Ectodermal cell (in vitro differentiated cells): ENCODE measurements around the gene ATAD2B.

Source experiments
- H3K27ac ChIP-seq: 2 replicates; pipeline ENCODE4 v1.7.0; 2013; ENCODE audit warnings: mild to moderate bottlenecking, low read depth, low read length; ENCODE audit not compliant: insufficient read depth, poor library complexity, severe bottlenecking
- H3K27me3 ChIP-seq: 2 replicates; pipeline ENCODE4 v1.7.0; 2013; ENCODE audit warnings: mild to moderate bottlenecking, low read length; ENCODE audit not compliant: insufficient read depth, control insufficient read depth, poor library complexity, severe bottlenecking
- H3K36me3 ChIP-seq: one replicate; pipeline ENCODE4 v1.7.0; 2013; ENCODE audit warnings: low read length; ENCODE audit not compliant: control insufficient read depth, insufficient read depth
- H3K4me1 ChIP-seq: one replicate; pipeline ENCODE4 v1.7.0; 2013; ENCODE audit warnings: low read length; ENCODE audit not compliant: control insufficient read depth, insufficient read depth
- H3K4me3 ChIP-seq: 2 replicates; pipeline ENCODE4 v1.7.0; 2013; ENCODE audit warnings: low read depth, low read length, control low read depth; ENCODE audit not compliant: insufficient read depth
- H3K9me3 ChIP-seq: 2 replicates; pipeline ENCODE4 v1.7.0; 2013; ENCODE audit warnings: mild to moderate bottlenecking, low read length, moderate library complexity; ENCODE audit not compliant: control insufficient read depth
- WGBS, 2 experiments: methylation state at CpG; one replicate each; pipeline ENCODE4 v1.1.7; 2013; ENCODE audit warnings: missing lambda C conversion rate in 2 of 2; 5-methylcytosine and 5-hydroxymethylcytosine counted together

The ATAD2B gene

DNA sequence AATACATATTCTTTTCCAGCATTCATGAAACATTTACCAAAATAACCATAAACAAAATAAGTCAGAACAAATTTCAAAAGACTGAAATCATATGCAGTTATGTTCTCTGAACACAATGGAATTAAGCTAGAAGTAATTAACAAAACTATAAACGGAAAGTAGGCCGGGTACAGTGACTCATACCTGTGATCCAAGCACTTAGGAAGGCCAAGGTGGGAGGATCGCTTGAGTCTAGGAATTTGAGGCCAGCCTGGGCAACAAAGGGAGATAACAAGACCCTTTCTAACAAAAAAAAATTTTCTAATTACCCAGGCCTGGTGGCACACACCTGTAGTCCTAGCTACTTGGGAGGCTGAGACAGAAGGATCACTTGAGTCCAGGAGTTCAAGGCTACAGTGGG is 14.9 kb downstream of the ATAD2B start:
- H3K27ac ChIP-seq, result no peak overlapping the region
- no peaks in the 10 kb centered on the region for H3K36me3 ChIP-seq
- WGBS, 2 experiments, result 93 to 94% methylated on average over 3 of the region's 3 CpGs

DNA sequence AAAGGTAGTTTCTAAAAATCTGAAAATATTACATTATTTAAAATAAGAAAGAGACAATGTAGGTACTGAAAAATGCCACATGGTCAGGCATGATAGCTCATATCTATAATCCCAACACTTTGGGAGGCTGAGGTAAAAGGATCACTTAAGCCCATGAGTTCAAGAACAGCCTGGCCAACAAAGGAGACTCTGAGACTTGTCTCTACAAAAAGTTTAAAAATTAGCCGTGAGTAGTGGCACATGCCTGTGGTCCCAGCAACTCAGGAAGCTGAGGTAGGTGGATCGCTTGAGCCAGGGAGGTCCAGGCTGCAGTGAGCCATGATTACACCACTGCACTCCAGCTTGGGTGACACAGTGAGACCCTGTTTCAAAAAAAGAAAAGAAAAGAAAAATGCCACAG is 21.8 kb downstream of the ATAD2B start:
- H3K27me3 ChIP-seq, result no peaks in the 10 kb centered on the region
- H3K4me1 ChIP-seq, result no peaks in the 10 kb centered on the region
- no peaks in the 10 kb centered on the region for H3K9me3 ChIP-seq
- H3K4me3 ChIP-seq, result no peak overlapping the region
- no peaks in the 10 kb centered on the region for H3K36me3 ChIP-seq
- 86 to 89% methylated on average over 2 of the region's 2 CpGs for WGBS, 2 experiments
- H3K27ac ChIP-seq, result no peak overlapping the region

More for the DNA sequence above, 14.9 kb downstream of the ATAD2B start:
- Histone ChIP-seq H3K27me3 (no peaks in the 10 kb centered on the region), H3K4me3 (no peak overlapping the region), H3K4me1 (no peaks in the 10 kb centered on the region), H3K9me3 (no peaks in the 10 kb centered on the region)

DNA sequence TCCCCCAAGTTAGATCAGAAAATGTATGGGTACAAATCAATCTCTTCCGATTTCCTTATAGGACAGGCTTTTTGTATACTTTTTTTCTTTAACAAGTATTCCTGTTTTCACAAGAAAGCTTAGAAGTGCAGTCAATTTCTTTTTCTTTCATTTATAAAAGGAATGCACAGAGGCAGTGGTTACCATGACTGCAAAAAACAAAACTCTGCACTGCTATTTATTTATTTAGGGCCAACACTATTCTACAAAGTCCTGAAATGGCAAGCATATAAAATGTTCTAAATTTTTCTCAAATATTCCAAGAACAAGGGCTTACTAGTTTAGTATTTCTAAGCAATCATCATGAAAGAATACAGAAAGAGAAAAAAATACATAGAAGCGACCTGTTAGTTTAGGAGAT is 22.2 kb downstream of the ATAD2B start:
- no peaks in the 10 kb centered on the region for H3K9me3 ChIP-seq
- H3K27me3 ChIP-seq, result no peaks in the 10 kb centered on the region
- H3K4me3 ChIP-seq, result no peak overlapping the region
- no peak overlapping the region for H3K27ac ChIP-seq
- no peaks in the 10 kb centered on the region for H3K36me3 ChIP-seq
- H3K4me1 ChIP-seq, result no peaks in the 10 kb centered on the region
- 89 to 100% methylated on average over 1 of the region's 2 CpGs for WGBS, 2 experiments

- WGBS, 2 experiments, result 84 to 98% methylated on average over 1 of the region's 1 CpG
- no peak overlapping the region for H3K27ac ChIP-seq
- H3K4me3 ChIP-seq, result no peak overlapping the region
- no peaks in the 10 kb centered on the region for H3K9me3 ChIP-seq
- H3K36me3 ChIP-seq, result no peaks in the 10 kb centered on the region
- no peaks in the 10 kb centered on the region for H3K4me1 ChIP-seq
- no peaks in the 10 kb centered on the region for H3K27me3 ChIP-seq
Measured at GRCh38 chr2:23904215-23904614, 22.7 kb downstream of the ATAD2B start.

DNA sequence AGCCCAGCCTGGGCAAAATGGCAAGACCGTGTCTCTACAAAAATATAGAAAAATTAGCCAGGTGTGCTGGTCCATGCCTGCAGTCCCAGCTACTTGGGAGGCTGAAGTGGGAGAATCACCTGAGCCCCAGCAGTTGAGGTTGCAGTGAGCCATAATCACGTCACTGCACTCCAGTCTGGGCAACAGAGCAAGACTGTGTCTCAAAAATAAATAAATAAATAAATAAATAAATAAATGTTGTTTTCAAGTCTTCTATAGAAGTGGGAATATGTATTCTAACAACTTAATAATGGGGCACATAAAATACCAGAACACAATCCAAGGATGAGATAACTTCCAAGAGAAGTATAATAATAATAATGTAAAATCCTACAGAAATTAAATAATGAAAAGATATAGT is 23.9 kb downstream of the ATAD2B start:
- Histone ChIP-seq H3K4me1 (no peaks in the 10 kb centered on the region), H3K27me3 (no peaks in the 10 kb centered on the region), H3K27ac (no peak overlapping the region), H3K36me3 (no peaks in the 10 kb centered on the region), H3K9me3 (no peaks in the 10 kb centered on the region), H3K4me3 (no peak overlapping the region)
- 90 to 93% methylated on average over 2 of the region's 2 CpGs for WGBS, 2 experiments

- Histone ChIP-seq H3K4me1 (no peaks in the 10 kb centered on the region), H3K27ac (no peak overlapping the region), H3K27me3 (no peaks in the 10 kb centered on the region), H3K36me3 (no peaks in the 10 kb centered on the region), H3K9me3 (no peaks in the 10 kb centered on the region), H3K4me3 (no peak overlapping the region)
- WGBS, 2 experiments, result 94 to 95% methylated on average over 6 of the region's 6 CpGs
Measured at GRCh38 chr2:23901966-23902846, 24.7 kb downstream of the ATAD2B start.

- H3K9me3 ChIP-seq, result no peaks in the 10 kb centered on the region
- peak overlapping the region; percentile 19 for H3K27ac ChIP-seq
- no peaks in the 10 kb centered on the region for H3K4me1 ChIP-seq
- WGBS, 2 experiments, result 91 to 92% methylated on average over 9 of the region's 9 CpGs
- no peak overlapping the region for H3K4me3 ChIP-seq
- H3K27me3 ChIP-seq, result no peaks in the 10 kb centered on the region
- H3K36me3 ChIP-seq, result no peaks in the 10 kb centered on the region
Measured at GRCh38 chr2:23900541-23901322, 26.2 kb downstream of the ATAD2B start.

- no peak overlapping the region for H3K27ac ChIP-seq
- H3K27me3 ChIP-seq, result no peaks in the 10 kb centered on the region
- no peaks in the 10 kb centered on the region for H3K9me3 ChIP-seq
- WGBS, 2 experiments, result 93 to 96% methylated on average over 7 to 8 of the region's 8 CpGs
- no peaks in the 10 kb centered on the region for H3K4me1 ChIP-seq
- no peaks in the 10 kb centered on the region for H3K36me3 ChIP-seq
- H3K4me3 ChIP-seq, result no peak overlapping the region
Measured at GRCh38 chr2:23900133-23900532, 26.8 kb downstream of the ATAD2B start.

- Histone ChIP-seq H3K9me3 (no peaks in the 10 kb centered on the region), H3K4me1 (no peaks in the 10 kb centered on the region), H3K27ac (no peak overlapping the region), H3K27me3 (no peaks in the 10 kb centered on the region), H3K4me3 (no peak overlapping the region), H3K36me3 (peaks cover 21% of the 10 kb centered on the region)
- WGBS, 2 experiments, result 93 to 94% methylated on average over 7 of the region's 7 CpGs
Measured at GRCh38 chr2:23871206-23871605, 55.7 kb downstream of the ATAD2B start.

DNA sequence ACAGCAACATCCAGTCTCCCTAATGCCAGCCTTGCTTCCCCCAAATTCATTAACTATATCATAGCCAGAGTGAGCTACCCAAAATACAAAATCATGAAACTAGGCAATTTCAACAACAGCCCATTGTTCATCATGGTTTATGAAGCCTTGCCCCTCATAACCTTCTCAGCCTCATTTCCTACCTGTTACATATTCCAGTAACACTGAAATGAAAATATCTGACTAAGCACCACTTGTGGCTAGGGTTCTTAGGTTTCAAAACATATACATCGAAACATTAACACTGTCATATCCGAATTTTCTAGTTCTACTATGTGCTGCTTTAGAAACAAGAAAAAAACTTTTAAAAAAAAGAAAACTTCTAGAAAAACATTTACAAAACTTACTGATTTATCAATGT is 59.5 kb downstream of the ATAD2B start:
- H3K27me3 ChIP-seq, result no peaks in the 10 kb centered on the region
- WGBS, 2 experiments, result 100% methylated on average over 2 of the region's 2 CpGs
- peaks cover 11% of the 10 kb centered on the region for H3K36me3 ChIP-seq
- no peak overlapping the region for H3K4me3 ChIP-seq
- no peaks in the 10 kb centered on the region for H3K9me3 ChIP-seq
- no peaks in the 10 kb centered on the region for H3K4me1 ChIP-seq
- H3K27ac ChIP-seq, result no peak overlapping the region
